ENCODE data around the gene WASF3. TPM values are rescaled to one million over a fixed set of nuclear protein-coding genes. Genes with fewer than 3 reads are reported as not detected.
"Not testable (repeated sequence)": the region's sequence is repeated elsewhere in the genome, so short reads cannot be mapped to it uniquely, and the experiment has no call there.

Gene WASF3
- total RNA-seq, 4 donors from 2014 or later: 5.9 to 37.5 (median 12.5) TPM

GRCh38 chr13:26722321-26722720 lies 164.8 kb downstream of the WASF3 start:
- no peak overlapping the region for H3K4me3 ChIP-seq
- no peaks in the 10 kb centered on the region for H3K9me3 ChIP-seq
- DNase-seq: no peak
- intact Hi-C loops (cut with DNase I; ENCODE audit: low total_unique reads): no loop called here
- no peak overlapping the region for H3K27ac ChIP-seq
- no peaks in the 10 kb centered on the region for H3K36me3 ChIP-seq
- TF ChIP-seq CTCF (IDR thresholded peaks at IDR 0.05) (no peak), POLR2A (IDR thresholded peaks at IDR 0.05) (no peak)
- no peaks in the 10 kb centered on the region for H3K27me3 ChIP-seq
- H3K4me1 ChIP-seq: no peaks in the 10 kb centered on the region

GRCh38 chr13:26723620-26724019 lies 166.1 kb downstream of the WASF3 start:
- H3K27me3 ChIP-seq; H3K36me3 ChIP-seq; H3K4me3 ChIP-seq; H3K9me3 ChIP-seq; DNase-seq; intact Hi-C loops (cut with DNase I; ENCODE audit: low total_unique reads); H3K4me1 ChIP-seq; H3K27ac ChIP-seq: not testable (repeated sequence)

- no peak overlapping the region for H3K4me3 ChIP-seq
These were observed 169.2 kb downstream of the WASF3 start for GRCh38 chr13:26726684-26727083.

GRCh38 chr13:26727122-26727521 lies 169.6 kb downstream of the WASF3 start:
- TF ChIP-seq POLR2A (IDR thresholded peaks at IDR 0.05) (no peak), CTCF (IDR thresholded peaks at IDR 0.05) (no peak)
- Histone ChIP-seq H3K4me1 (no peaks in the 10 kb centered on the region), H3K27me3 (no peaks in the 10 kb centered on the region), H3K9me3 (no peaks in the 10 kb centered on the region), H3K27ac (no peak overlapping the region), H3K4me3 (no peak overlapping the region), H3K36me3 (no peaks in the 10 kb centered on the region)
- intact Hi-C loops (cut with DNase I; ENCODE audit: low total_unique reads): no loop called here
- DNase-seq: no peak

More at GRCh38 chr13:26726684-26727083, 169.2 kb downstream of the WASF3 start:
- DNase-seq: no peak
- Histone ChIP-seq H3K4me1 (no peaks in the 10 kb centered on the region), H3K9me3 (no peaks in the 10 kb centered on the region), H3K36me3 (no peaks in the 10 kb centered on the region), H3K27ac (no peak overlapping the region), H3K27me3 (no peaks in the 10 kb centered on the region)
- TF ChIP-seq POLR2A (IDR thresholded peaks at IDR 0.05): no peak
- no peak for TF ChIP-seq CTCF (IDR thresholded peaks at IDR 0.05)
- intact Hi-C loops (cut with DNase I; ENCODE audit: low total_unique reads): no loop called here

GRCh38 chr13:26727633-26728032 lies 170.2 kb downstream of the WASF3 start:
- H3K36me3 ChIP-seq: no peaks in the 10 kb centered on the region
- no peak for DNase-seq
- intact Hi-C loops (cut with DNase I; ENCODE audit: low total_unique reads): no loop called here
- no peaks in the 10 kb centered on the region for H3K4me1 ChIP-seq
- H3K9me3 ChIP-seq: no peaks in the 10 kb centered on the region
- no peak overlapping the region for H3K4me3 ChIP-seq
- H3K27me3 ChIP-seq: no peaks in the 10 kb centered on the region
- no peak overlapping the region for H3K27ac ChIP-seq
- TF ChIP-seq CTCF (IDR thresholded peaks at IDR 0.05) (no peak), POLR2A (IDR thresholded peaks at IDR 0.05) (no peak)

- Histone ChIP-seq H3K27me3 (no peaks in the 10 kb centered on the region), H3K9me3 (no peaks in the 10 kb centered on the region), H3K4me3 (no peak overlapping the region), H3K36me3 (no peaks in the 10 kb centered on the region), H3K4me1 (no peaks in the 10 kb centered on the region), H3K27ac (no peak overlapping the region)
- TF ChIP-seq POLR2A (IDR thresholded peaks at IDR 0.05): no peak
- no peak for TF ChIP-seq CTCF (IDR thresholded peaks at IDR 0.05)
- intact Hi-C loops (cut with DNase I; ENCODE audit: low total_unique reads): no loop called here
- DNase-seq: no peak
These were observed 178.2 kb downstream of the WASF3 start for GRCh38 chr13:26735677-26736076.
